ENCODE measurements around the gene SLC52A3.
"Not testable (repeated sequence)": the region's sequence is repeated elsewhere in the genome, so short reads cannot be mapped to it uniquely, and the experiment has no call there.

Gene SLC52A3

DNA sequence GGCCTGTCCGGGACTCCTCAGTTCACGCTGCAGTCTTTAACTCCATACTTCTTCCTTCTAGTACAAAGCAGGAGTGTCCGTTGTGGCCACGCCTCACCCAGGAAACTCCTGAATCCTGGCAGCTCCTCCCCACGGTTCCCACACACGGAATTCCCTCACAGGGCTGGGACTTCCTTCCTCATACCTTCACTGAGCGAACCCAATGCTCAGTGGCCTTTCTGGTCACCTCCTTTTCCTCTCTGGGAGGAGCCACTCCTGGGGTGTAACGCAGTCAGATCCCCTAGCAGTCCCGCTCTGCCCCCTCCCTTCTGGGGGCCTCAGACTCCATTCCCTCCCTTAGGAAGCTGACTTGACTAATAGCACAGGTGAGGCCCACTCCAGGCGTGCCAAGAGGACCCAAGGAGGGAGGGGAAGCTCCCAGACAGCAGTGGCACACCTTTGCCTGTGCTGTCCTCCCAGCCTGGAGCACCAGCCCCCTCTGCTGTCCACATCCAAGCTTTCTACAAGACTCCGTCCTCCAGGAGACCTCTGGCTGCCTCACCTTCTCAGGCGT lies at the start of gene SLC52A3:
Gene SLC52A3 (minus strand): TSS at position 75 of the 553 bp plus-strand sequence. CDS start 2,726 bp downstream, outside the sequence.
- no peak for DNase-seq

DNA sequence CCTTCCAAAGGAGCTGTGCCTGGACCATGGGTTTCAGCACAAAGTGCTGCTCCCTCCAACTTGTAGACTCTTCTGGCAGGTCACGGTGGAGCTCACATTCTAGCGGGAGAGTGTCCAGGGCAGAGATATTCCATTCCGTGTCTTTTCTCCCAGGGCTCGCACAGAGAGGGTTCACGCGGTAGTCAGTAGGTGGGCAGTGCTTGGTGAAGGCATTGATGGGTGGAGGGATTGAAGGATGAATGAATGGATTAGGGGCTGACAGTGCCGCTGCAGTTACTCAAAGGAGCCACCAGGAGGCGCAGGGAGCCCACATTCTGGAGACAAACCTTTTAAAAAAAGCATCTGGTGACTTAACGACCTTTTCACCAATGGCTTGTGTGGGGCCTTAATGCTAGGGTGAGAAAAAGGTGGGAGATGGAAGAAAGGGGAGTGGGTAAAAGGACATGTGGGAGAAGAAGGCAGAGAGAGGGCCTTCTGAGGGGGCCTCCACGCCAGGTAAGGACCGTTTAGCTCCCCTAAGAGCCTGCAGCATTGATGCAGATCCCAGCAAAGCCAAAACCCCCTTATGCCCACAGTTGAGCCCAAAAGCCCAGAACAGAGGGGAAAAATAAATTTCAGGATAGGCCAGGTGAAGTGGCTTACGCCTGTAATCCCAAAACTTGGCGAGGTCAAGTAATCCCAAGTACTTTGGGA lies 47.8 kb upstream of the SLC52A3 start:
- peak; percentile 51 for DNase-seq

DNA sequence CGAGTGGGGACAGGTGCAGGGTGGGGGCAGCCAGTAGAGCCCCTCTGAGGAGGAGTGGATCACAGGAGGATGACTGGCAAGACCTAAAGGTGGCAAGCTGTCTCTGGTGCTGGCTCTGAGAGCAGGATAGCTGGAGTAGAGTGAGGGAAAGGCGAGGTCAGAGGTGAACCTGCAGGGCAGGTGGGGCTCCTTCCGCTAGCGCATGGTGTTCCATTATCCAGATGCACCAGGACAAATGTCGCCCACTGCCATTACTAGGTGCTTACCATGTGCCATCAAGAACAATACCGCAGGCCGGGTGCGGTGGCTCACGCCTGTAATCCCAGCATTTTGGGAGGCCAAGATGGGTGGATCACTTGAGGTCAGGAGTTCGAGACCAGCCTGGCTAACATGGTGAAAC lies 46.9 kb upstream of the SLC52A3 start:
- DNase-seq = no peak

DNA sequence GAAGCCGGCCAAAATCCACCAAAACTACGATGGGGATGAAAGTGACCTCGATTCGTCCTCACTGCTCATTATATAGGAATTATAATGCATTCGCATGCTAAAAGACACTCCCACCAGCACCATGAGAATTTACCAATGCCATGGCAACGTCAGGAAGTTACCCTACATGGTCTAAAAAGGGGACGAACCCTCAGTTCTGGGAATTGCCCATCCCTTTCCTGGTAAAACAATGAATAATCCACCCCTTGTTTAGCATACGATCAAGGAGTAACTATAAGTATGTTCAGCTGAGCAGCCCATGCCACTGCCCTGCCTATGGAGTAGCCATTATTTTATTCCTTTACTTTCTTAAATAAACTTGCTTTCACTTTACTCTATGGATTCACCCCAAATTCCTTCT lies 45.1 kb upstream of the SLC52A3 start:
- DNase-seq = no peak

DNA sequence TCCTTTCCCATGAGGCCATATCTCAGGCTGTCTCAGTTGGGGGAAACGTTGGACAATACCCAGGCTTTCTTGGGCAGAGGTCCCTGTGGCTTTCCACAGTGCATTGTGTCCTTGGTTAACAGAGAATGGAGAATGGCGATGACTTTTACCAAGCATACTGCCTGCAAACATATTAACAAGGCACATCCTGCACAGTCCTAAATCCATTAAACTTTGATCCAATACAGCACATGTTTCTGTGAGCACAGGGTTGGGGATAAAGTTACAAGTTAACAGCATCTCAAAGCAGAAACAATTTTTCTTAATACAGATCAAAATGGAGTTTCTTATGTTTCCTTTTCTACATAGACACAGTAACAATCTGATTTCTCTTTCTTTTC lies 44.1 kb upstream of the SLC52A3 start:
- not testable (repeated sequence) for DNase-seq

DNA sequence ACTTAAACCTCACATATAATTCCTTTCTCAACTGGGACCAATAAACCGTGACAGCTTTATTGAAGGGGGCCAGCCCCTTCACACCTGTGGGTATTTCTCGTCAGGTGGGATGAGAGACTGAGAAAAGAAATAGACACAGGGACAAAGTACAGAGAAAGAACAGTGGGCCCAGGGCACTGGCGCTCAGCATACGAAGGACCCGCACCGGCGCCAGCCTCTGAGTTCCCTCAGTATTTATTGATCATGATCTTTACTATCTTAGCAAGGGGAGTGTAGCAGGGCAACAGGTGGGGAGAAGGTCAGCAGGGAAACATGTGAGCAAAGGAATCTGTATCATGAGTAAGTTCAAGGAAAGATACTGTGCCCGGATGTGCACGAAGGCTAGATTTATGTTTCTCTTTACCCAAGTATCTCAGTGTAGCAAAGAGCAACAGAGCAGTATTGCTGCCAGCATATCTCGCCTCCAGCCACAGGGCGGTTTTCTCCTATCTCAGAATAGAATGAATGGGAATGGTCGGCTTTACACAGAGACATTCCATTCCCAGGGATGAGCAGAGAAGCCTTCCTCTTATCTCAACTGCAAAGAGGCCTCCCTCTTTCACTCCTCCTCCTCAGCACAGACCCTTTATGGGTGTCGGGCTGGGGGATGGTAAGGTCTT lies 43.6 kb upstream of the SLC52A3 start:
- DNase-seq = not testable (repeated sequence)

DNA sequence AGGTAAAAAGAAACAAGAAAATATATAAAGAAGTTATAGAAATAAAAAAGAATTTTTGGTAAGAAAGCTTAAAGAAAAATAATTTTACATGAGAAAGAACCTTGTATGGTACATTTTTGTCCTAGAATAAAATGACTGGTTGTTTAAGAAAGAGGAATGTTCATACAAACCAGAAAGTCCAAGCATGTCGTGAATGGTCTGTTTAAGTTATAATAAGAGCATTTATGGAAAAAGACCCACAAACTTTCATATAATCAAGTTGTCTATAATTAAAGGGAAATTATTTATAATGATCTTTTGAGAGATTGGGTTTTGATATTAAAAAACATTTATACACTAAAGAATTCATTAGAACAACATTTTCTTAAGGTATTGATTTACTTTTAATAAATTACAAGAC lies 37.4 kb upstream of the SLC52A3 start:
- DNase-seq = no peak

DNA sequence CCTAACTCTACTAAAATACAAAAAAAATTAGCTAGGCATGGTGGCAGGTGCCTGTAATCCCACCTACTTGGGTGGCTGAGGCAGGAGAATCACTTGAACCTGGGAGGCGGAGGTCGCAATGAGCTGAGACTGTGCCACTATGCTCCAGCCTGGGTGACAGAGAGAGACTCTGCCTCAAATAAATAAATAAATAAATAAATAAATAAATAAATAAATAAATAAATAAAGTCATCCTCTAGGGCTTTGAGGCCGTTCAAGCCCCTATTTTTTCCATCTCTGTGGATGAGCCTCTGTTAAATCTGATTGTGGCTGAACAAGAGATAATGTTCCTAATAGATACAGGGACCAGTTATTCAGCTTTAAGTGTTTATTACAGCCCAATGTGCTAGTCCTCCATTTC lies 33.4 kb upstream of the SLC52A3 start:
- DNase-seq = no peak

DNA sequence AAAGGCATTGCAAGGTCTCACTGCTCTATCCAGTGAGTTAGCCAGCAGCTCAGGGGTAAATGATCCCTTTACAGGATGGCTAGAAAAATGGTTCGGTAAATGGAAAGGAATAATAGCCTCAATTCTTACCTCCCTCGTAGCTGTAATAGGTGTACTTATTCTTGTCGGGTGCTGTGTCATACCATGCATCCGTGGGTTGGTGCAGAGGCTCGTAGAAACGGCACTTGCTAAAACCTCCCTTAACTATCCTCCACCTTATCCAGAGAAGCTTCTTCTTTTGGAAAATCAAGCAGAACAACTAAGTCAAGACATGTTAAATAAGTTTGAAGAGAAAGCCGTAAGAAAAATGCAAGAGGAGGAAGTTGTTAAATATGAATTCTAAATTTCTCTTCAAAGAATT lies 31.7 kb upstream of the SLC52A3 start:
- not testable (repeated sequence) for DNase-seq

DNA sequence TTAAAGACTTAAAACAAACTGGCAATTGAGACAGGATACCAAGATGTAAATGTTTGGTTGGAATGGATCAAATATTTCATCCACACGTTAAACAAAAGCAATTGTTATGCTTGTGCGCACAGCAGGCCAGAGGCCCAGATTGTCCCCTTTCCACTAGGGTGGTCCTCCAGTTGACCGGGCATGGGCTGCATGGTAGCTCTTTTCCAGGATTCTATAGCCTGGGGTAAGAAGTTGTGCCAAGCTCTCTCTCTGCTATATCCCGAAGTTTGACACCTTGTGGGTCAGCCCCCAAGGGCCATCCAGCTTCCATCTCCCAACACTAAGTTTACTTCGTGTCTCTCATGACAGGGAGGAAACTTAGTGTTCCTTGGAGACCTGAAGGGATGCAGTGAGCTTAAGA lies 30.4 kb upstream of the SLC52A3 start:
- not testable (repeated sequence) for DNase-seq

DNA sequence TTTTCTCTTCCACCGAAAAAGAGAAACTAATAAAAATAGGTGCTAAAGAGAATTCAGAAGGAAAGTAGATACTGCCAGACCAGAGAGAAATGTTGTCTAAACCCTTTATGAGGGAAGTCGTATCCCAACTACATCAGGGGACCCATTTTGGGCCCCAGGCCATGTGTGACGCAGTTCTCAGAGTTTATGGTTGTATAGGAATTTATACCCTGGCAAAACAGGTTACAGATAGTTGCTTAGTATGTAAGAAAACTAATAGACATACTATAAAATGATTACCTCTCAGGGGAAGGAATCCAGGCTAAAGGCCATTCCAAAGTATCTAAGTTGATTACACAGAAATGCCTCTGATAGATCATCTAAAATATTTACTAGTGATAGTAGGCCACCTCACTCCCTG lies 28.6 kb upstream of the SLC52A3 start:
- no peak for DNase-seq

DNA sequence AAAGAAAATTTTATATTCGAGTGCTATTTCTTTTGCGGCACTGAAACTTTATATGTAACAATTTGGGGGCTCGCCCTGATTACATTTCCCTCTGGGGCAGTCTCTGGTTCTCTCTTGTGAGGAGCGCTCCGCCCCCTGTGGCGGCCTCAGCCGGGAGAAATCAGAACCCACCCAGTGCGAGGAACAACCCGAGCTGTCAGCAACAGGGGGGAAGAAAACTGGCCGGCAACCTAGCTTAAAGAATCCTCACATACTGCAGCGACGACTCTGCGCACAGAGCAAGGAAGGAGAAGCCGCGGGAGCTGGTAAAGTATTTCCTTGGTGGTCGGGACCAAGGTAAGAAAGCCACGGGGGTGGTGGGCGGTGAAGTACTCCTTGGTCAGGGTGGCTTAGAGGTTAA lies 23.9 kb upstream of the SLC52A3 start:
- DNase-seq = no peak

DNA sequence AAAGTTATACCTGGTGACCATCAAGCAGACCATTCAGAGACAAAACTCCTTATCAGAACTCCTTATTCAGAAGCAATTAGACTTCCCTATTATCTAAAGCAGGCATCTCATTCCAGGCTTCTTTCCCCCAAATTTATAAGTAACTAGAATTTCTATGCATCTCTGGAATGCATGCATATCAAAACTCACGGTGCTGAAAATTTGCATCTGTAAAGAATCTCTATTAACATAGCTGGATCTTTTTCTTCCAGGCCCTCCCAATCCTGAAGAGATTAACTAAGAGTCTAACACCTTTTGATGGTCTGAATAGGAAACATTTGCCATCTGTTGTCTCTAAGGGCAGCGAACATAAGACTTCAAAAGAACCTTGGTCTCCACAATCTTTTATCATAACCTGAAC lies 22.8 kb upstream of the SLC52A3 start:
- DNase-seq = no peak

DNA sequence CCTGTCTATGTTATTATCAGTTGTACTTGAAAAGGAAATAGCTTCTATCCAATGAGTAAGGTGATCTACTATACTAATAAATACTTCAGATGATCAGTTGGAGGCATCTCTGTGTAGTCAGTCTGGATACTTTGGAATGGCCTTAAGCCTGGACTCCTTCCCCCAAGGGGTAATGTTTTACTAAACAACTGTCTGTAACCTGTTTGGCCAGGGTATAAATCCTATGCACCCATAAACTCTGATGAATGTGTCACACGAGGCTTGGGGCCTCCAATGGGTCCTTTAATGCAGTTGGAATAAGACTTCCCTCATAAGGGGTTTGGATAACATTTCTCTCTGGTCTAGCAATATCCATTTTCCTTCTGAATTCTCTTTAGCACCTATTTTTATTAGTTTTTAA lies 19.5 kb upstream of the SLC52A3 start:
- no peak for DNase-seq

DNA sequence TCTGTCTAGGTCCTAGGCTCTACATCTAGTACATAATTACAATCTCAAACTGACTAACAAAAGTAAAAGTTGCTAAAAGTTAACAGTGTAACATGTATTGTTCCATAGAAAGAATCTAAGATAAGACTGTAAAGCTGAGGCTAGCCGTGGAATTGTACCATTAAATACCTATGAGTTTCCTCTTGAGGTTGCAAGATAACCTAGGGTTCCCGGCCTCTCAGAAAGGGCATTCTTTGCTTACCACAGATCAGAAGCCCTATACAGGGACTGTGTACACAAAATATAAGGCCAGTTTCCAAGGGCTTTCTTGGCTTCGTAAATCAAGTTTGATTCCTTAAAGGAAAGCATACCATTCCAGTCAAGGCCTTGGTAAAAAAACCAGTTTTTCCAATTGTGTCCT lies 11.5 kb upstream of the SLC52A3 start:
- no peak for DNase-seq

DNA sequence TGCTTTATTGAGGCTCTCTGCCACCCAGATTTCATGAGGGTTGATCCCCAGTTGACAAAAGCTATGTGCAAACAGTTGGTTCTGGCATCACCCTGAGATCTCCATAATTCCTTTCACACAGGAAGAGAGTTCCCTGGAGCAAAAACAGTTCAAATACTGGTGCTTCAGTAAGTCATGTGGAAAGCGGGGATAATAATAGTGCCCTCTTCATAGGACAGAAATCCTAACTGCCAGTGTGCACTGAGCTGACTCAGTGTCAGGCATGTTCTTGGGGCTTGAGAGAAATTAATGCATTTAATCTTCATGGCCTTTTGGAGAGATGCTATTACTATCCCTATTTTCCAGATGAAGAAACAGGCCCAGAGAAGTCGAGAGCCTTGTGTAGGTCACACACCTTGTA lies 7.9 kb upstream of the SLC52A3 start:
- no peak for DNase-seq

DNA sequence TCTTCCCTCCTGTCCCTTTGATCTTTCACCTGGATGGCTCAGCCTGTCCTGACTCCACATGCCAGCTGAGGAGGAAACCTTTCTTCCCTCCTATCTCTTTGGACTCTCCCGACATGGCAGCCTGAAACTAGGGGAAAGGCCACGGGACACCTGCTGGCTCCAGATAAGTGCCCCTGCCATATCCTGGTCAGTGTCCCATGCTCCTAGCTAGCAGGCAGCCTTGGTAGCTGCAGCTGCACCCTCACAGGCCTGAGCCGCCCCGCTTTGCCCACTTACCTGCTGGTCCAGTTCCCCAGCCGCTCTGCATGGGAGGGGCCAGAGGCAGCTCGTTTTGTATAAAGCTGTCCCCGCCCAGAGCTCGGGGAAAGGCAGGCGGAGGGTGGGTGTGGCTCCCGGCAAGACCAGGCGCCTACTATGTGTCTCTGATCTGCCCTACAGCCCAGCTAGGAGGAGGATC lies 7.4 kb upstream of the SLC52A3 start:
- no peak for DNase-seq

DNA sequence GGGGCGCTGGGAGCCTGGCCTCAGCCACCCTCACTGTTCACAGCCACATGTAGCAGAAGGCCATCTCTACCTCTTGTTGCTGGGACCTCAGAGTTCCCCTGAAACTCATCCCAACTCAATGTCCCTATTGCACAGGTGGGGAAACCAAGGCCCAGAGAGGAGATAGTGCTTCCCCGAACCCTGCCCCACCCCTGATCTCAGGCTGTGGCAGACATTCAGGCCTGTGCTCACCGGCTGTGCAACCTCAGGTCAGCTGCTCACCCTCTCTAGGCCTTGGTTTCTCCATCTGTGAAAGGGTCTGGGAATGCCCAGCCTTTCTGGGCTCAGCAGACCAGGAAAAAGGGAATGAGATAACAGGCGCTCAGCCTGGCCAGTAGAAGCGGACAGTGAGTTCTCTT lies 6.4 kb upstream of the SLC52A3 start:
- no peak for DNase-seq

DNA sequence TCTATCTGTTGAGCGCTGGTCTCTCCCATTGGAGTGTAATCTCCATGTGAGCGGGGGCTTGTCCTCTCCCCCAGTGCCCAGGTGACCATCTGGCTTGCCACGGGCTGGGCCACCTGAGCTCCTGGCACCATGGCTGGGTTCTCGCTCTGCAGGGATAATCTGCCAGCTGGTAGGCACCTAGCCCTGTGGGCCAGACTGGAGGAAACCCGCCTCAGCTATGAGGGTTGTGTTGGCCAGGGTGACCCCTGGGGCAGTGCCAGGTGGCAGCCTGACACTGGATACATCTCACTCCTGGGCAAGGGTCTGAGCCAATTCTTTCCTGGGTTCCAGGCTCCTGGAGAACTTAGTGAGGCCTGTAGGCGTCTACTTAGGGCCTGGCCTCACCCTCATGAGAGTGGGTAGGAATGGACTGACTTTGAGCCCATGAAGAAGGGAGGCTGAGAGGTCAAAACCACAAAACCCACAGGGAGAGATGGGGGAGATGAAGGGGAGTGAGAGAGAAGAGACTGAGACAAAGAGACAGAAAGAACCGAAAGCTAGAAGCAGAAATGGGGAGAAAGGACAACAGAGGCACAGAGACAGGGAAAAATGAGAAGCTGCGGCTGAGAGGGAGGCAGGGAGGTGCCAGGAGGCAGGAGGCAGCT lies 5.8 kb upstream of the SLC52A3 start:
- no peak for DNase-seq

DNA sequence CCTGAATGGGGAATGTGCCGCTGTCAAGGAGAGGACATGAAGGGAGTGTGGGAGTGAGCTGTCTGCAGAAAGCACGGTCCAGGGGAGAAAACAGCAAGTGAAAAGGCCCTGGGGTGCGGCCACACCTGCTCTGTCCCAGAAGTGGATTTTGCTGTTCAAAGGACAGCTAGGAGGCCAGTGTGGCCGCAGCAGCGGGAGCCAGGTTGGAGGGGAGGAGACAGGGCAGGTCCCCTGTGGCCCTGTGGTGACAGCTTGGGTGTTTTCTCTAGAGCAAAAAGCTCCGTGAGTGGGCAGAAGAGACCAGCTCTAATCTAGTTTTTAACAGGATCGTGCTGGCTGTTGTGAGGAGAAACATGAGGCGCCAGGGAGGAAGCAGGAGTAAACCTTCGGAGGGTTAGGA lies 4.5 kb upstream of the SLC52A3 start:
- DNase-seq = no peak

DNA sequence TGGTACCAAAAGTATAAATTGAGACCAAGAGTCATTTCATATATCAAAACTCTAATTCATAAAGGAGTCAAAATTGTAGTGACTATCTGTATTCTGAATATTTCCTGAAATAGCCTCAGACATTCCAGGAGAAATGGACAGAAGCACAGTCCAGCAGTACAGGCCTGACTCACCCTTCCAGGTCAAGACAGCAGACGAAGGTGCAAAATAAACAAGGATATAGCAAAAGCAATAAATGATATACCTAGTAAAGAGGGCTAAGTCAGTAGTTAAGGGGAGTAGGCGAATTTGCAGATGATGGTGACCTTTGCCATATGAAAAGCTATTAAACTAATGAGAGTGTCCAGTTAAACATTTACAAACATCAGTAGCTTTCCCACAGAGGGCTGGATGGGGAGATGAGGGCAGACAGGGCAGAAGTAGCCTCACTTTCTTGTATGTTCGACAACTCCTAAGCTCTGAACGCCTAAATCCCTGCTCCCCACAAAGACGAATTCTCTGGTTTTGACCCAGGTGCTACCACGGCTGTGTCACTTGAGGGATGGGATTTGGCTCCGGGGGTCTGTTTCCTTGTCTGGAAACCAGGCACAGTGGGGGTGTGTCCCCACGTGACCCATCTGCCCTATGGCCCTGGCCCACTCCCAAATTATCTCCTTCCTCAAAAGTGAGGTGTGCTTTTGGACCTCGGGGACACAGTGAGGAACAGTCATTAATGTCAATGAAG lies 3.6 kb upstream of the SLC52A3 start:
- DNase-seq = no peak

DNA sequence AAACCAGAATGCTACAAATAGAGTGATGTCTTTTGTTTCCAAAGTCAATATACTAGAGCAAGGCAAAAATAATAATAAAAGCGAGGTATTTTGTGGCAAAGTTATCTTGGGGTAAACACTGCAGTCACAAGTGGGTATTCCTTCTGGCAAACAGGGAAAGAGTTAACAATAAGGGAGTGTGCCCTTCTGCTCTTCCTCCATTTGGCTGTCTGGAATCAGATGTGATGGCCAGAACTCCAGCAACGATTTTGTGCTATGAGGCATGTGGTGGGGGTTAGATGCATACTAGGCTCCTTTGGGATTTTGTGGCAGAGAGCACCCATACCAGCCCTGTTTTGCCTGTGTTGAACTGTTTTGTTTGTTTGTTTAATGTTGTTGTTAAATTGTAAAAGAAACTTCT lies 2.4 kb upstream of the SLC52A3 start:
- DNase-seq = no peak

DNA sequence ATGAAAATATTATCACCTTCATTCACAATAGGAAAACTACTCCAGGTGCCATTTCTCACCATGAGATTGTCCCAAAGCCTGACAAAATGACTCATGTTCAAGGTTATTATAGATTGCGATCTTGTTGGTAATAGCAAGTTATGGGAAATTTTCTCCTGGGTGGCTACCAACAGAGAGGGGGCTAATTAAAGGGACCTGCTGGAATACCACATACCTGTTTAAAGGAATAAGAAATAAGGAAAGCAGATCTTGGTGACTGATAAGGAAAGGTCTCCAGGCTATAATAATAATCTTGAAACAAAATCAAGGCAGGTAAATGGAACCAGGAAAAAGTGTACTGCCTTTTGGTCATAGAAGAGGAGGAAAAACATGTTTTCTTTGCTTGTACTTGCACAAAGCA lies 1.4 kb downstream of the SLC52A3 start:
- no peak for DNase-seq

Measured in activated T-cell treated with anti-CD3 and anti-CD28 coated beads for 4 hours (primary cell).